HCT116 (cell line): ENCODE measurements around the gene UBAC2. TPM values are rescaled to one million over a fixed set of nuclear protein-coding genes. Genes with fewer than 3 reads are reported as not detected.

Experiments used
- ATAC-seq: fragments of 200-7000 bp; cut with Tn5 transposase; 2 replicates; pipeline ENCODE4 v1.9.1; 2020; ENCODE audit warnings: mild to moderate bottlenecking, moderate library complexity
- BruUV-seq: library from RNA; stranded (reverse); fragments of 400-500 nt; replicated peaks from 2 replicates; lab custom pipeline; 2021; lab: Mats Ljungman, UMichigan
- CTCF ChIA-PET: fragments of 300-600 bp; sonication (Branson Sonifier 250); formaldehyde crosslinking; loops from one replicate; lab custom pipeline; 2021; ENCODE audit warnings: antibody characterized with exemption; lab: Charles Lee
- POLR2A ChIA-PET: fragments of 300-600, 350-600 bp; sonication (Branson Sonifier 250); formaldehyde crosslinking; loops from one replicate; lab custom pipeline; 2021; ENCODE audit warnings: antibody characterized with exemption; lab: Charles Lee
- RAD21 ChIA-PET, 2 experiments: fragments of 300-600 bp; sonication (Branson Sonifier 250); formaldehyde crosslinking; loops; one replicate each; lab custom pipeline; 2023; ENCODE audit warnings: low total read pairs in 2 of 2; ENCODE audit not compliant: uncharacterized antibody in 2 of 2, unreplicated experiment in 2 of 2, low non-redundant PET in 1 of 2; lab: Charles Lee
- DNase-seq: peaks from one replicate; pipeline ENCODE4 v3.0.0-alpha.2; 2010; ENCODE audit warnings: low read depth, low spot score
- H2AFZ ChIP-seq: fragments of 200-600 bp; shearing (Covaris generic), sonication (generic); 2 replicates; pipeline ENCODE4 v1.6.1; 2017; ENCODE audit warnings: low read depth, mixed run types, mixed read lengths, antibody characterized with exemption, low read length; ENCODE audit not compliant: poor library complexity, severe bottlenecking
- H3K27ac ChIP-seq: 2 replicates; pipeline ENCODE4 v1.5.1; 2012; ENCODE audit warnings: low read depth, low read length
- H3K27me3 ChIP-seq: fragments of 200-600 bp; sonication (generic); 2 replicates; pipeline ENCODE4 v1.6.1; 2016; ENCODE audit warnings: mixed run types, low read length, mixed read lengths; ENCODE audit not compliant: insufficient read depth
- H3K36me3 ChIP-seq, 2 experiments: fragments of 200-500 bp in 1 of 2; fragments of 200-600 bp in 1 of 2; sonication (Bioruptor generic) in 1 of 2; sonication (generic) in 1 of 2; 2 replicates each; pipeline versions ENCODE4 v1.5.1 to v1.6.1; 2014 to 2016; ENCODE audit warnings: low read length in 2 of 2, inconsistent platforms in 1 of 2, mixed read lengths in 1 of 2, mixed run types in 1 of 2; ENCODE audit not compliant: insufficient read depth in 2 of 2, control insufficient read depth in 1 of 2
- H3K4me1 ChIP-seq, 2 experiments: fragments of 200-600 bp in 1 of 2; sonication (generic) in 1 of 2; 2 replicates each; pipeline versions ENCODE4 v1.5.1 to v1.6.1; 2012 to 2017; ENCODE audit warnings: low read length in 2 of 2, inconsistent platforms in 1 of 2, mild to moderate bottlenecking in 1 of 2, mixed read lengths in 1 of 2, mixed run types in 1 of 2, moderate library complexity in 1 of 2; ENCODE audit not compliant: insufficient read depth in 2 of 2, control insufficient read depth in 1 of 2
- H3K4me2 ChIP-seq: fragments of 200-600 bp; sonication (generic); 2 replicates; pipeline ENCODE4 v1.6.1; 2017; ENCODE audit warnings: mixed run types, low read length, mixed read lengths
- H3K4me3 ChIP-seq, 2 experiments: fragments of 200-600 bp in 1 of 2; sonication (generic) in 1 of 2; replicated peaks in 1 of 2; 2 replicates each; pipeline ENCODE4 v1.5.1; 2011 to 2016; ENCODE audit warnings: low read length in 2 of 2, control low read depth in 1 of 2, low read depth in 1 of 2, mild to moderate bottlenecking in 1 of 2, mixed read lengths in 1 of 2, mixed run types in 1 of 2
- H3K79me2 ChIP-seq: fragments of 200-600 bp; sonication (generic); 2 replicates; pipeline ENCODE4 v1.6.1; 2017; ENCODE audit warnings: mild to moderate bottlenecking, mixed run types, low read length, moderate library complexity, mixed read lengths; ENCODE audit not compliant: insufficient read depth
- H3K9ac ChIP-seq: fragments of 200-600 bp; sonication (generic); 2 replicates; pipeline ENCODE4 v1.6.1; 2016; ENCODE audit warnings: low read length, mixed read lengths
- H3K9me2 ChIP-seq: fragments of 200-600 bp; sonication (generic), shearing (Covaris generic); 2 replicates; pipeline ENCODE4 v1.6.1; 2017; ENCODE audit warnings: mixed run types, mild to moderate bottlenecking, moderate library complexity; ENCODE audit not compliant: insufficient read depth
- H3K9me3 ChIP-seq, 2 experiments: fragments of 200-500 bp in 1 of 2; fragments of 200-600 bp in 1 of 2; sonication (Bioruptor generic) in 1 of 2; sonication (generic) in 1 of 2; 2 replicates each; pipeline ENCODE4 v1.6.1; 2014 to 2017; ENCODE audit warnings: low read length in 2 of 2, mixed read lengths in 2 of 2, inconsistent platforms in 1 of 2, low read depth in 1 of 2, mild to moderate bottlenecking in 1 of 2, mixed run types in 1 of 2, moderate library complexity in 1 of 2; ENCODE audit not compliant: control insufficient read depth in 1 of 2, insufficient read depth in 1 of 2
- H4K20me1 ChIP-seq: fragments of 200-600 bp; sonication (generic), shearing (Covaris generic); 2 replicates; pipeline ENCODE4 v1.6.1; 2017; ENCODE audit warnings: mixed run types, mild to moderate bottlenecking, moderate library complexity; ENCODE audit not compliant: insufficient read depth
- CBX3 ChIP-seq: IDR thresholded peaks from 2 replicates; pipeline ENCODE4 v1.6.1; 2012; ENCODE audit warnings: low read depth
- CEBPB ChIP-seq: IDR thresholded peaks from 2 replicates; pipeline ENCODE4 v1.6.1; 2012; ENCODE audit warnings: low read depth
- EGR1 ChIP-seq: IDR thresholded peaks from 2 replicates; pipeline ENCODE4 v1.6.1; 2012; ENCODE audit warnings: low read depth
- EZH2 ChIP-seq: fragments of 200-600 bp; sonication (generic); IDR thresholded peaks from 2 replicates; pipeline ENCODE4 v1.6.1; 2017; ENCODE audit warnings: antibody characterized with exemption, mixed run types
- EZH2phosphoT487 ChIP-seq: fragments of 200-600 bp; IDR thresholded peaks from 2 replicates; pipeline ENCODE4 v1.6.1; 2018; ENCODE audit warnings: antibody characterized with exemption, borderline replicate concordance
- FOSL1 ChIP-seq: IDR thresholded peaks from 2 replicates; pipeline ENCODE4 v1.6.1; 2012; ENCODE audit warnings: low read depth
- POLR2A ChIP-seq: IDR thresholded peaks from 2 replicates; pipeline ENCODE4 v1.7.0; 2011; ENCODE audit warnings: borderline replicate concordance; ENCODE audit not compliant: insufficient read depth, insufficient read length; ENCODE audit errors: extremely low read depth
- POLR2AphosphoS5 ChIP-seq: IDR thresholded peaks from 2 replicates; pipeline ENCODE4 v1.6.1; 2011; ENCODE audit warnings: mild to moderate bottlenecking, low read depth, low read length, moderate library complexity
- RAD21 ChIP-seq: IDR thresholded peaks from 2 replicates; pipeline ENCODE4 v1.6.1; 2012; ENCODE audit warnings: low read depth, mild to moderate bottlenecking
- SP1 ChIP-seq: IDR thresholded peaks from 2 replicates; pipeline ENCODE4 v1.6.1; 2012; ENCODE audit warnings: low read depth
- SRF ChIP-seq: IDR thresholded peaks from 2 replicates; pipeline ENCODE4 v1.6.1; 2012; ENCODE audit warnings: low read depth
- YY1 ChIP-seq: IDR thresholded peaks from 2 replicates; pipeline ENCODE4 v1.6.1; 2011; ENCODE audit warnings: low read length, low read depth, moderate library complexity, mild to moderate bottlenecking; ENCODE audit not compliant: insufficient replicate concordance; ENCODE audit errors: extremely low read depth
- ZFX ChIP-seq: fragments of 450-650 bp; IDR thresholded peaks from 2 replicates; pipeline ENCODE4 v1.6.1; 2017
- ZNF274 ChIP-seq: fragments of 200-500 bp; sonication (Bioruptor generic); IDR thresholded peaks from 2 replicates; pipeline ENCODE4 v1.6.1; 2014; ENCODE audit warnings: mild to moderate bottlenecking, low read depth, low read length, inconsistent platforms
- intact Hi-C: fragments of 100-400 bp; cut with micrococcal nuclease; formaldehyde crosslinking; loops from 2 replicates; pipeline ENCODE4 v1.10.0; 2022
- total RNA-seq: library from RNA; stranded (reverse); gene quantifications from one replicate; pipeline ENCODE4 v1.2.1, GENCODE V29; 2021; ENCODE audit not compliant: unreplicated experiment
- TF ChIP-seq, protein P1 (sequence below): IDR thresholded peaks from 2 replicates; pipeline ENCODE4 v1.6.1; 2012
- TF ChIP-seq, protein P2 (sequence below): IDR thresholded peaks from 2 replicates; pipeline ENCODE4 v1.6.1; 2012
- TF ChIP-seq, protein P3 (sequence below), 3 experiments: fragments of 200-600 bp in 1 of 3; sonication (generic) in 1 of 3; IDR thresholded peaks in 2 of 3; conservative IDR thresholded peaks in 1 of 3; 2 replicates each; pipeline ENCODE4 v1.5.1; 2012 to 2017; ENCODE audit warnings: low read depth in 2 of 3, low read length in 2 of 3, antibody characterized with exemption in 1 of 3, borderline replicate concordance in 1 of 3, control low read depth in 1 of 3, mild to moderate bottlenecking in 1 of 3, mixed read lengths in 1 of 3, mixed run types in 1 of 3, moderate library complexity in 1 of 3; ENCODE audit not compliant: insufficient read depth in 1 of 3

UBAC2 gene
- total RNA-seq, 1 experiment from 2014 or later: 67.4 TPM

DNA sequence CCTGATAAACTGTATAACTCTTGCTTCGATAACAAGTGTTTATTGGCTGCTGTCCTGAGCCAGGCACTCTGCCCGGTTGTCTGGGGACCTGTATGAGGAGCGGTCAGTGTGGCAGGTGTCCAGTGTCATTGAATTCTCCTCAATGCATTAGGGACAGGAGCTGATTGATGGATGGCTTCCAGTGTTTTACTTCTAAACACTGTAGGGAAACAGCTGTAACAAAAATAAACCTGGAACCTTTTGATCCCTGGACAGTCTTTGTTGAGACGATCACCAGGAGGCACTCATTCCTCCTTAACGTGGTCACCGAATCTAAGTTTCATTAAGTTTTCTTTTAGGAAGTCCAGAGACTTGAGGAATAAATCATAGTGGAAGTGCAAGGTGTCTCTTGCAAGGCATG lies 17.9 kb downstream of the UBAC2 start:
- H3K9ac ChIP-seq: no peak overlapping the region
- BruUV-seq: no TSS peak
- 0 out of 4 replicates have a peak, but pooled peaks cover 0 to 4% of the 10 kb centered on the region in 2 experiments for H3K36me3 ChIP-seq
- no peaks in the 10 kb centered on the region for H3K9me2 ChIP-seq
- no peaks in the 10 kb centered on the region for H3K9me3 ChIP-seq
- H3K79me2 ChIP-seq: peaks cover 96% of the 10 kb centered on the region
- H4K20me1 ChIP-seq: peaks cover 11% of the 10 kb centered on the region
- intact Hi-C loops: no loop called here
- no peak overlapping the region for H3K27ac ChIP-seq
- POLR2A ChIA-PET: no interaction called here
- CTCF ChIA-PET: no interaction called here
- H3K27me3 ChIP-seq: no peaks in the 10 kb centered on the region
- no peak overlapping the region for H3K4me2 ChIP-seq
- ATAC-seq: no peak
- RAD21 ChIA-PET: no interaction called here
- H3K4me3 ChIP-seq: no peak overlapping the region
- no peak overlapping the region for H2AFZ ChIP-seq
- no peak for DNase-seq
- H3K4me1 ChIP-seq: no peaks in the 10 kb centered on the region
- TF ChIP-seq POLR2A: no peak
- TF ChIP-seq, protein P1, sequence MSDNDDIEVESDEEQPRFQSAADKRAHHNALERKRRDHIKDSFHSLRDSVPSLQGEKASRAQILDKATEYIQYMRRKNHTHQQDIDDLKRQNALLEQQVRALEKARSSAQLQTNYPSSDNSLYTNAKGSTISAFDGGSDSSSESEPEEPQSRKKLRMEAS: no peak
- no peak for TF ChIP-seq ZNF274
- TF ChIP-seq YY1: no peak
- TF ChIP-seq, protein P2, sequence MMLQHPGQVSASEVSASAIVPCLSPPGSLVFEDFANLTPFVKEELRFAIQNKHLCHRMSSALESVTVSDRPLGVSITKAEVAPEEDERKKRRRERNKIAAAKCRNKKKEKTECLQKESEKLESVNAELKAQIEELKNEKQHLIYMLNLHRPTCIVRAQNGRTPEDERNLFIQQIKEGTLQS: no peak
- TF ChIP-seq, protein P3, sequence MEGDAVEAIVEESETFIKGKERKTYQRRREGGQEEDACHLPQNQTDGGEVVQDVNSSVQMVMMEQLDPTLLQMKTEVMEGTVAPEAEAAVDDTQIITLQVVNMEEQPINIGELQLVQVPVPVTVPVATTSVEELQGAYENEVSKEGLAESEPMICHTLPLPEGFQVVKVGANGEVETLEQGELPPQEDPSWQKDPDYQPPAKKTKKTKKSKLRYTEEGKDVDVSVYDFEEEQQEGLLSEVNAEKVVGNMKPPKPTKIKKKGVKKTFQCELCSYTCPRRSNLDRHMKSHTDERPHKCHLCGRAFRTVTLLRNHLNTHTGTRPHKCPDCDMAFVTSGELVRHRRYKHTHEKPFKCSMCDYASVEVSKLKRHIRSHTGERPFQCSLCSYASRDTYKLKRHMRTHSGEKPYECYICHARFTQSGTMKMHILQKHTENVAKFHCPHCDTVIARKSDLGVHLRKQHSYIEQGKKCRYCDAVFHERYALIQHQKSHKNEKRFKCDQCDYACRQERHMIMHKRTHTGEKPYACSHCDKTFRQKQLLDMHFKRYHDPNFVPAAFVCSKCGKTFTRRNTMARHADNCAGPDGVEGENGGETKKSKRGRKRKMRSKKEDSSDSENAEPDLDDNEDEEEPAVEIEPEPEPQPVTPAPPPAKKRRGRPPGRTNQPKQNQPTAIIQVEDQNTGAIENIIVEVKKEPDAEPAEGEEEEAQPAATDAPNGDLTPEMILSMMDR (IDR thresholded peaks at IDR 0.05 in 2 of 3, conservative IDR thresholded peaks at IDR 0.05 in 1 of 3; ENCODE audit: borderline replicate concordance in 1 of 3, insufficient read depth in 1 of 3, low read depth in 2 of 3, low read length in 2 of 3): no peak
- TF ChIP-seq SP1: no peak
- TF ChIP-seq ZFX: no peak

DNA sequence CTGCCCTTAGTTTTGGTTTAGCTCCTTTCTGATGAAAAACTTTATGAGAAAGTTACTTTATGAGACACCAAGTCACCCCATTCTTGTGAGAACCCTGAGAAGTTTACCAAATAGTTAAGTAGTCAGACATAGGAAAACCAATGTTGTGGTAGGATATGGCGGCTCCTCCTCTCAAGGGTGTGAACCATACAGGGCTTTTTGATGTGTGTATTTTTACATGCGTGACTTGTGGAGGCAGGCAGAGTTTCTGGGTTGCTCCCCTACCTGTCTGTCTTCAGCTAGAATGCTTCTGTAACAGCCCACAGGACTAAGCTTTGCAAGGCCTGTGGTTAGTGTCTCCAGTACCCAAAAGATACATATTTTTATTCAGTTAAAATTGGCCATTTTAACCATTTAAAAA lies 18.3 kb downstream of the UBAC2 start:
- Histone ChIP-seq H3K9ac (no peak overlapping the region), H3K36me3 (0 out of 4 replicates have a peak, but pooled peaks cover 0 to 4% of the 10 kb centered on the region in 2 experiments), H4K20me1 (peaks cover 14% of the 10 kb centered on the region), H3K79me2 (peaks cover 97% of the 10 kb centered on the region), H3K4me2 (no peak overlapping the region), H3K27ac (no peak overlapping the region), H2AFZ (no peak overlapping the region), H3K4me3 (no peak overlapping the region), H3K4me1 (no peaks in the 10 kb centered on the region), H3K27me3 (no peaks in the 10 kb centered on the region), H3K9me2 (no peaks in the 10 kb centered on the region), H3K9me3 (no peaks in the 10 kb centered on the region)
- no TSS peak for BruUV-seq
- CTCF ChIA-PET: no interaction called here
- ATAC-seq: no peak
- RAD21 ChIA-PET: no interaction called here
- intact Hi-C loops: no loop called here
- DNase-seq: no peak
- POLR2A ChIA-PET: no interaction called here
- TF ChIP-seq, protein P2: no peak
- TF ChIP-seq CBX3 (no peak), EZH2 (no peak), SRF (no peak), CEBPB (no peak), FOSL1 (no peak), EZH2phosphoT487 (no peak), RAD21 (no peak), SP1 (no peak), ZFX (no peak), EGR1 (no peak), POLR2AphosphoS5 (no peak)
- TF ChIP-seq, protein P3 (IDR thresholded peaks at IDR 0.05 in 2 of 3, conservative IDR thresholded peaks at IDR 0.05 in 1 of 3; ENCODE audit: borderline replicate concordance in 1 of 3, insufficient read depth in 1 of 3, low read depth in 2 of 3, low read length in 2 of 3): no peak
